Kidney glomerular epithelial cell (primary cell): ENCODE measurements around the gene RPL7A.
"Not testable (repeated sequence)": the region's sequence is repeated elsewhere in the genome, so short reads cannot be mapped to it uniquely, and the experiment has no call there.

ENCODE experiments used
- DNase-seq: peaks from one replicate; lab custom pipeline; 2025; lab: John Stamatoyannopoulos, UW

The RPL7A gene

DNA sequence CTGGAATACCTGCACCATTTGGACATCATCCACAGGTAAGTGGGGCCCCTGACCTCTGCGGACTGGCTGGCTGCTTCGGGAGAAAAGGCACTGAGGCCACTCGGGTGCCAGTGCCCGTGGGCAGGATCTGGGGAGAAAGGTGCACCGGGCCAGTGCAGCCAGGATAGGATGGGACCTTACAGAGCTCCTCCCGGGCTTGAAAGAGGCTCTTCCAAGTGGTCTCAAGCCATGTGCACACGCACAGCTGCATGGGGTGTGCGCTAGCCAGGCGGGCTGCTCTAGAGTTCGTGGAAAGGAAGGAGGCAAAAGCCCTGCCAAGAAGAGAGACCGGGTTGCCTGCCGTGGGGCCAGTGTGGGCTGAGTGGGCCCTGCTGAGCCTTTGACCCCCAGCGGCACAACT, 41.5 kb downstream of the RPL7A start:
- no peak for DNase-seq

DNA sequence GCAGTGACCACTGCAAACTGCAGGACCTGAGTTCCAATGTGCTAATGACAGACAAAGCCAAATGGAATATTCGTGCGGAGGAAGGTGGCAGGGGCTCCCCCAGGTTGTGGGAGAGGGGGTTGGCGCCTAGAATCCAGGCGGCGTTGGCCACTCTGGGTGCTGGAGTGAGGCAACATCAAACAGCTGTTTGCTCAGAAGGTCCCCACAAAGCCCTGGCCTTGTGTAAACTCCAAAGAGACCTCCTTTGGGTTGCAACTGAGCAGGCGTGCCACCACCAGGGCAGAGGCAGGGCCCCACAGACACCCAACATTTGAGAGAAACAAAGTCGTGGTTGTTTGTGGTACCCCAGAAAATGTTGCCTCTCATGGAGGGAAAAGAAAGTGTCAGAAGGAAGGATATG, 42.7 kb downstream of the RPL7A start:
- DNase-seq: no peak

DNA sequence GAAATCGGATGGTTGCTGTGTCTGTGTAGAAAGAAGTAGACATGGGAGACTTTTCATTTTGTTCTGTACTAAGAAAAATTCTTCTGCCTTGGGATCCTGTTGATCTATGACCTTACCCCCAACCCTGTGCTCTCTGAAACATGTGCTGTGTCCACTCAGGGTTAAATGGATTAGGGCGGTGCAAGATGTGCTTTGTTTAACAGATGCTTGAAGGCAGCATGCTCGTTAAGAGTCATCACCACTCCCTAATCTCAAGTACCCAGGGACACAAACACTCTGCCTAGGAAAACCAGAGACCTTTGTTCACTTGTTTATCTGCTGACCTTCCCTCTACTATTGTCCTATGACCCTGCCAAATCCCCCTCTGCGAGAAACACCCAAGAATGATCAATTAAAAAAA, 43.4 kb downstream of the RPL7A start:
- DNase-seq: not testable (repeated sequence)

DNA sequence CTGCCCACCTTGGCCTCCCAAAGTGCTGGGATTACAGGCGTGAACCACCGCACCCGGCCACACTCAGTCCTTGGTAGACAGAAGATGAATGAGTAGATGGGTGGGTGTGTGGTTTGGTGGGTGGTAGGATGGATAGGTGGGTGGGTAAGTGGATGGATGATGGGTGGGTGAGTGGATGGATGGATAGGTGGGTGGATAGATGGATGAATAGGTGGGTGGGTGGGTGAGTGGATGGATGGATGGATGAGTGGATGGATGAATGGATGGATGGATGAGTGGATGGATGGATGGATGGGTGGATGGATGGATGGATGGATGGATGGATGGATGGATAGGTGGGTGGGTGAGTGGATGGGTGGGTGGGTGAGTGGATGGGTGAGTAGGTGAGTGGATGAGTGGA, 44.3 kb downstream of the RPL7A start:
- DNase-seq: not testable (repeated sequence)

DNA sequence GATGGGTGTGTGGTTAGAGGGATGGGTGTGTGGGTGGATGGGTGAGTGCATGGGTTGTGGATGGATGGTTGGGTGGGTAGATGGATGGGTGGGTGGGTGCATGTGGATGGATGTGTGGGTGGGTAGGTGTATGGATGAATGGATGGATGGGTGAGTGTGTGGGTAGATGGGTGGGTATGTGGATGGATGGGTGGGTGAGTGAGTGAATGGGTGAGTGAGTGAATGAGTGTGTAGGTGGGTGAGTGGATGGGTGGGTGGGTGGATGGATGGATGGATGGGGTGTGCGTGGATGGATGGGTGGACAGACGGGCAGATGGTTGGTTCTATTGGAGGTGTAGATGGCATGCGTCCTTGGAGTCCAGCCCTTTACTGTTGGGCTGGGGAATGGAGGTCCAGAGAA, 45.4 kb downstream of the RPL7A start:
- DNase-seq: no peak

DNA sequence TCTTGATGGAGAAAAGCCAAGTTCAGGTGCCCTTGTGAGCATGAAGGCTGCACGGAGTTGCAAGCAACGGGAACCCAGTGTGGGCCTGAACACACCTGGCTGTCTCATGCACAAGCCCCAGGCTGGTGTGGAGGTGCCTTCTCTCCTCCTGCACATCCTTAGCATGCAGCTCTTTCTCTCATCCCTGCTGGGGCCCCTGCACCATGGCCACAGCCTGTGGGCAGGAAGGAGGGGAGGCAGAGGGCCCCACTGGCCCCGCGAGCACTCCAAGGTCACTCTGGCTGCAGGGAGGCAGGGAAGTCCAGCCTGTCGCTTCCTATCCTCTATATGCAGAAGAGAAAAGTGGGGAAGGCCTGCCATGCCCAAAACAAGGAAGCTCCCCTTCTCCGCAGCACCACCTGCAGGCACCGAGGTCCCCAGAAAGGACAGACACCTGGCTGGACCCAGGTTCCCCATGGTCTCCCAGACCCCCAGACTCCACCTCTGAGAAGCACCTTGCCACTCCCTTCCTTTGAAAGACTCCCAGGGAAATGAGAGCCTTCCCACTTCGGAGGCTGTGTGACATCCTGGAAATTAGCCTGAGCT, 46.8 kb downstream of the RPL7A start:
- DNase-seq: no peak

DNA sequence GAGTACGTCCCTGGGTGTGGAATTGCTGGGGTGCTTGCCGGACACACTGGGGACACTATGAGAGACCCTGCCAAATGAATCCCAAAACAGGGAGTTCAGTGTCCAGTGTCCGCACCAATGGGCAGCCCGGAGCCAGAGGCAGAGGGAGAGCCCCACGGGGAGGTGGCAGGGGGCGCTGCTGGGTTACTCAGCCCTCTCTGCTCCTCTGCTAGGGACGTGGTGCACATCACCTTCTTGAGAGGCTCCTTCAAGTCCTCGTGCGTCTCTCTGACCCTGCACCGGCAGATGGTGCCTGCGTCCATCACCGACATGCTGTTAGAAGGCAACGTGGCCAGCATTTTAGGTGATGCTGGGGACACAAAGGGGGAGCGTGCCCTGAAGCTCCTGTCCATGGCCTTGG, 48.9 kb downstream of the RPL7A start:
- DNase-seq: no peak

DNA sequence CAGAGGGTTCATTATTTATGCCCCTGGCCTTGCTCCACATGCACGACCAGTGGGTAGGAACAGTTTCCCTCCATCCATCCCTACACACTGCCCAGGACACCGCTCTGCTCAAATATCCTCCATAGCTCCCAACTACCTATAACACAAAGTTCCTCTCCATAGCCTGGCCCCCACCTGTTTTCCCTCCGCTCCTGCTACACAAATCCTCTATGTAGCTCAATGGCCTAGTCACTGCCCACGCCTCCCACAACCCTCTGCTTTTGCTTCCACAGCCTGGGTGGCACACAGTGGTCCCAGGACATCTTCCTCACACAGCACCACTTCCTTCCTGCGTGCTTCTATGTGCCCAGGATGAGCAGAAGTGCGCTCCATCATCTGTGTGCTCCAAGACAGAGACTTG, 49.4 kb downstream of the RPL7A start:
- DNase-seq: no peak

DNA sequence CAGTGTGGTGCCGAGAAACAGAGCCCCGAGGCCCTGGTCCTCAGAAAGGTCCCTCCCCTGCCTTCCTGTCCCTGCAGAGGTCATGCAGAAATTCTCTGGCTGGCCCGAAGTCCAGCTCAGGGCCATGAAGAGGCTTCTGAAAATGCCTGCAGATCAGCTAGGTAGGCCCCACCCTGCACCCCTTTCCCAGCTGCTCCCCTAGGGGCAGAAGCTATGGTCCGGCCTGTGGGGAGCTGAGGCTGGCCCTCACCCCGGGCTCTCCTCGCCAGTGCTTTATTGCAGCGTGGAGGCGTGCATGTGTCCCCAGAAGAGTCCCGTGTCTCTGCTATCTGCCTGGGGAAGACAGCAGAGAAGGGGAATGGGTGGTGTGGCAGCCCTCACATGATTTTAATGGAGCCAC, 49.9 kb downstream of the RPL7A start:
- DNase-seq: no peak

DNA sequence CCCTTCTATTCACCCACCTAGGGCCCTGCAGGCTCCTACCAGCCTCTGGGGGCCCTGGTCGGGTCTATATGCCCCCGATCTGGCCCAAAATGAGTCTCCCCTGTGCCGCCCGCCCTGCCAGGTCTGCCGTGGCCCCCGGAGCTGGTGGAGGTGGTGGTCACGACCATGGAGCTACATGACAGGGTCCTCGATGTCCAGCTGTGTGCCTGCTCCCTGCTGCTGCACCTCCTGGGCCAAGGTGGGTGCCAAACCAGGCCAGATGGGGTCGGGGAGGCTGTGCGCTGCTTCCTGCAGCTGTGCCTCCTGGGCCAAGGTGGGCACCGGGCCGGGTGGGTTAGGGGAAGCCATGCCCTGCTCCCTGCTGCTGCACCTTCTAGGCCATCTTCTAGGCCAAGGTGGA, 52.3 kb downstream of the RPL7A start:
- DNase-seq: no peak
